NK-92 (cell line): ENCODE measurements around the gene THADA.
"Not testable (repeated sequence)": the region's sequence is repeated elsewhere in the genome, so short reads cannot be mapped to it uniquely, and the experiment has no call there.

ENCODE experiments used
- DNase-seq: peaks from one replicate; lab custom pipeline; 2025; ENCODE audit not compliant: unreplicated experiment; lab: John Stamatoyannopoulos, UW

THADA gene

GRCh38 chr2:43467891-43468290 is 127.9 kb downstream of the THADA start:
- DNase-seq: no peak

GRCh38 chr2:43465234-43465633 is 130.6 kb downstream of the THADA start:
- no peak for DNase-seq

DNA sequence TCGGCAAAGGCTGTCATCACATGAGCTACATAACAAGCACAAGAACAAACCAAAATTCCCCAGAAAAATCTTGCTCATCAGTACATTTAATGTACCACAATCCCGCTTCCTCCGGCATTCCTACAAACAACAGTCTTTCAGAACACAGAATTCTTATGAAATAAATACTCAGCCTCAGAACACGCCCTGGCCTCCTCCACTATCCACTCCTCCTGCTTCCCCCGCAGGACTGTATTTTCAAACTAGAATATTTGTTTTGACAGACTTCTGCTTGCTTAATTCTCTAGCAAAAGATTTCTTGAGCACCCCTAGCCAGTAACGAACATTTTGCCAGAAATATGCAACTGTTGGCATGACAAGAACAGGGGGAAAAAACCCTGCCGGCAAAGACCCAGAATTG is 131.2 kb downstream of the THADA start:
- no peak for DNase-seq

GRCh38 chr2:43462866-43463641 is 132.8 kb downstream of the THADA start:
- DNase-seq: no peak

DNA sequence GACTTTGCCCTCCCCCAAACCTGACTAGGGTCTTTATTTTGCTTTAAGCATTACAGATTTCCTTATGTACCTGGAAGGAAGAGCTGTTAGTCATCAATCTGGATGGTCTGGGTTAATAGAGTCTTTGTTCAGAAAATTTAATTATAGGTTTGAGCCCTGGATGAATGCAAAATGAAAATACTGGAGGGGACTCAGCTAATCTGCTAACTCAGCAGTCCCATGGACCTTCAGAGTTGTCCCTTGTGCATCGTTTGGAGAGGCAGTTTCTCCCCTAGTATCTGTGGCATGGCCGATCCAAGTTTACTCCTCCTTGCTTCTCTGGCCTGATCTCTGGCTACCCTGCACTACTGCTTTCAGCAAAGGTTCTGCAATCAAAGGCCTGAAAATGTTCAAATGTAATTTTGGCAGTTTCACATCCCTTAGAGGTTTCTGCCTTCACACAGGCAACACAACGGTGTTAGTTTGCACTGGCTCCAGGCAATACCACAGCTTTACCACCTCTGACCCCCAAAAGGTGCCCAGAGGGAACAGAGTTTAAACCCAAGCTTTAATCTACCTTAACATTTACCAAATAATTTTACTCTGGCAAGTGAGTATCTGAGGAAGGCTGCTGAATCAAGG is 134.3 kb downstream of the THADA start:
- no peak for DNase-seq

- no peak for DNase-seq
Observed at GRCh38 chr2:43460611-43461365, 135.1 kb downstream of the THADA start.

DNA sequence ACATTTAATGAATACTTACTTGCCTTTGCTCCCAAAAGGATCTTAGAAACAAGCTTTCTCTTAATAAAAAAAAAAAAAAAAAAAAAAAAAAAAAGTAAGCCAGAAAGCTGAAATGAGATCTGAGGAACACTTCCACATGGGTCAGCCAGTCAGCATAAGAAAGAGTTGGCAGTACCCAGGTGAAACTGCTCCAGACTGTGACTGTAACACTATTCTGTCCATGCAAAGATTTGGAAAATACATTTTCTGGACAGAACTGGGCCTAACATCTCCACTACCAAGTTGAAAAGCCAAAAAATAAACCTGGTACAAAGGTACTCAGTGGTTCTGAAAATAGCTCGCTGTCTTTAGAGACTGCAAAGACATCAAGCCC is 135.7 kb downstream of the THADA start:
- DNase-seq: no peak

DNA sequence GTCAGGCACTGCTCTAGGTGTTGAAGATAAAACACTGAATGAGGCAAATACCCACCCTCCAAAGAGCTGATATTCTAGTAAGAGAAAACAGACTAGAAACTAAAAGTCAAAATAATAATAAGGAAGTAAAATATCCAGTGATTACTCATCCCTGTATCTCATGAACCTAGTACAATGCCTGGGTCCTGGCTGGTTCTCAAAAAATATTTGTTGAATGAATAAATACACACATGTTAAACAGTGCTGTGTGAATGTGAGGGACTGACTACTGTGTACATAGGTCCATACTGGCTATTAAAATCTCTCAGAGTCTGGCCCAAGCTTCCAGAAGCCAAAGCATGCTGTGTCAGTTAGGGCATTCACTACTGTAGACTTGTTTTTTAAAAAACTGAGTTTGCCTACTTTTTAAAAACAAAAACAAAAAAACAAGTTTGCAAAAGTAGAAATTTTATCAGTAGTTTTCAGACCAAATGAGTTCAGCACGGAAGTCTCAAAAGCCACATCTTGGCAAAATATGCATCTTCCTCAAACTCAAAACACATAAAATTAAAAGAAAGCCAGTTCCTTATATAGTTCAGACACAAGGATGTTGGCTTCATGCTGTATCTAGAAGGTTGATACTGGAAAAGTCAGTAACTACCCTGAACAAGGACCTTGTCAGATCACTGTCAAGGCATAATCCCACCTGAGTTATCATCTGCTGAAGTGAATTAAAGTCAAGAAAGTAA is 136.2 kb downstream of the THADA start:
- no peak for DNase-seq

GRCh38 chr2:43458014-43458628 is 137.7 kb downstream of the THADA start:
- DNase-seq: no peak

- DNase-seq: no peak
Observed at GRCh38 chr2:43455731-43456642, 139.9 kb downstream of the THADA start.

DNA sequence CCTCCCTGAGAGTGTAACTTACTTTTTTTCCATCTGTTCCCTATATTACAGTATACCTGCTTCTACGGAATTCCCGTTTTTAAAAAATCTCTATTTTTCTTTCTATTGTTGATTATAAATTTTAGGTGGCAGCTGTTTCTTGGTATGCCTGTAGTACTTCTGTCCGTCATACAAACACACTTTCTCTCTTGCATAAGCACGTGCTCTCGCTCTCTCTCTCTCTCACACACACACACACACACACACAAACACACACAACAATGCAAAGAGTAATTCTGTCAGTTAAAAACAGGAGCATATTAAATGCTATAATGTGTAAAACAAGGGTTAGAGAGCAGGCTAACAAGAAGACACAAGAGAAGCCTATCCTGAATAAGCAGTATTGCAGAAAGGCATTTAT is 140.5 kb downstream of the THADA start:
- DNase-seq: no peak

DNA sequence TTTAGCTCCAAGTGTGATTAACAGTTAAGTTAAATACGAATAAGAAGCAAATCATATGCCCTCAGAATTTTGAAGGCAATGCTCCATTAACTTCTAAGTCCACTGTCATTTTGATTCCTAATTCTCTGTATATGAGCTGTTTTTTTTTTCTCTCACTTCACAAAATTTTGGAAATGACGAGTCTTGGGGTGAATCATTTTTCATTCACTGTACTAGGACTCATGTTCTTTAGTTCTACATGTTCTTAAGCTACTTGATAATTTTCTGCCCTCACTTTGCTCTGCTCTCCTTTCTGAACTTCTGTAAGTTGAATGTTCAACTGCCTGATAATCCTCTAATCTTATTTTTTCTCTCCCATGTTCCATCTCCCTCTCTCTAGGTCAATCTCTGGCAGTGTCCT is 141.0 kb downstream of the THADA start:
- no peak for DNase-seq

DNA sequence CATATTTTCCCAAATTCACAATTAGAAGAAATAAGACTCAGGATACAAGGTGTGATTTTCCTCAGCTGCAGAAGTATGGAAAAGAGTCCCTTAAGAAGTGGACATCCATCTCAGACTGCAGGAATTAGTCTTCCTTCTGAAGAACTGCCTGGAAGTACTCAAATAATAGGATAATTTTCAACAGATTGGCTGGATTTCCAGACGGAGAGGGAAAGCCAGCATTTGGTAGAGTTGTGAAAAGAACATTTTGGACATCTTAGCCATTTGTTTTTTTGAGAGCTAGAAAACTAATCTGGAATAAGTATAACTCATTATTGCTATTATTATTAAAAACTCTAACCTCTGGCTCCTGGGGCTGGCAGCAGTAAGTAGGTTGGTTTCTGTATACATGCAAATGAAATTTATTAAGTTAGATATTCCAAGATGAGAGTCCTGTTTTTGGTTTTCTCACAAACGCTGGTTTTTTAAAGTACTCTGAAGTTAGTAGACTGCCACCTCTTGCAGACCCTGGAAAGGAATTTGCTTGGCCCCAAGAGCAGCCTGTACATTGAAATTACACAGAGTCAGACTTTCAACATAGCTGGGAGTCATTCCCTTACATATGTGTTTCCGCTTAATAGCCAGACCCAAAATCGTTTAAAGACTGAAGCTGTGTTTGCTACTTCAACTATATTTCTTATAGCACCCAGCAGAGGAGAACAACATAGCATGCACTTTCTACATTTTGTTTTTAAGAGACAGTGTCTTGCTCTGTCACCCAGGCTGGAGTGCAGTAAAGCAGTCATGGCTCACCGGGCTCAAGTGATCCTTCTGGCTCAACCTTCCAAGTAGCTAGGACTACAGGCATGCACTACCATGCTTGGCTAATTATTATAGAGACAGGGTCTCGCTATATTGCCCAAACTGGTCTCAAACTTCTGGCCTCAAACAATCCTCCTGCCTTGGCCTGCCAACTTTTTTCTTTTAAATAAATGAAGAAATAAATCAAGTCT is 142.4 kb downstream of the THADA start:
- DNase-seq: no peak

- no peak for DNase-seq
Observed at GRCh38 chr2:43452318-43452731, 143.5 kb downstream of the THADA start.

GRCh38 chr2:43450617-43451016 is 145.2 kb downstream of the THADA start:
- DNase-seq: no peak

DNA sequence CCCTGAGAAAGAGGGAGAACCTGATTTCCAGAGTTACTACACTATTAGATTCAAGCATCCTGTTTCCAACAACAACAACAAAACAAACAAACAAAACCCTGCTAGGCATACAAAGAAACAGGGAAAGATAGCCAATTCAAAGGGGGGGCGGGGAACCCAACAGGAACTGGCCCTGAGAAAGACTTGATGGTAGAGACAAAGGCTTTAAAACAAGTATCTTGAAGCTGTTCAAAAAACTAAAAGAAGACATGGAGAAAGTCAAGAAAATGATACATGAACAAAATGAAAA is 147.1 kb downstream of the THADA start:
- DNase-seq: no peak

DNA sequence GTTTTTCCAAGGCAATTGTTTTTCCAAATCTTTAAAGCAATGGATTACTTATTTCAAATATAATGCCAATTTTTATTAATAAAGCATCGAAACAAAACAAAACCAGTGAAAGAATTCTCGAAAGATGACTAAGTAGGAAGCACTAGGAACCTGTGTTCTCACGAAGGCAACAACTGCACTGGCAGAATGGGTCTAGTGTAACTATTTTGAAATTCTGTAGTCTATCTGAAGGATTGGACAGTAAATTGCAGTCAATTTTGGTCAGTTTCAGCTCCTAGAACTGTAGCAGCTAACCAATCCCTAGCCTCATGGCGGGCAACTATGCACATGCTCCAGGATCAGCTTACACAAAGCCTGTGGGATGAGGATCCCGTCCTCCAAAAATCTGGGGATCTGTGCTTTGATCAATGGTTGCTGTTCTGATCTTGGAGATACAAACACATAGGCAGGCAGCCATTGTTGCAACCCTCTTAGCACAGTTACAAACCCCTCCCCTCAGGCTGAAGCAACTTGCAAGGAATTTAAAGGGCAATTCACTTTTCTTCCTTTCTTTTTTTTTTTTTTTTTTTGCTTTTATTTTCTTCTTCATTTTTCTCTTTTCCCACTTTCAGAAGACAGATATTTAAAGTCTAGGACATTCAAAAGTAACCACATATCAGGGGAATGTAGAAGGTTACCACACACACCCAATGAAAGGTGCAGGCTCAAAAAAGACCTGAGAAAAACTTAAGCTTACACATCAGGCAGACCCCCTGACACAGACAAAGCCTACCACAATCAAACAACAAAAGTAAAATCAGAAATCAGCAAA is 147.6 kb downstream of the THADA start:
- no peak for DNase-seq

DNA sequence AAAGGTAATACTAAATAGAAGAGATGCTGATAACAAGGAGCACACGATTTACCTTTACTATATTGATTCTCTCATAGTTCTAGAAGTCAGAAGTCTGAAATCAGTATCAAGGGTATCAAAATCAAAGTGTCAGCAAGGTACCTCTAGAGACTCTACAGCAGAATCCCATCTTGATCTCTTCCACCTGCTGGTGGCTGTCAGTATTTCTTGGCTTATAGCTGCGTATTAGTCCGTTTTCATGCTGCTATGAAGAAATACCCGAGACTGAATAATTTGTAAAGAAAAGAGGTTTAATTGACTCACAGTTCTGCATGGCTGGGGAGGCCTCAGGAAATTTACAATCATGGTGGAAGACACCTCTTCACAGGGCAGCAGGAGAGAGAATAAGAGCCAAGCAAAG is 149.1 kb downstream of the THADA start:
- not testable (repeated sequence) for DNase-seq
